Measurements from ENCODE around the gene SRMS.

DNA sequence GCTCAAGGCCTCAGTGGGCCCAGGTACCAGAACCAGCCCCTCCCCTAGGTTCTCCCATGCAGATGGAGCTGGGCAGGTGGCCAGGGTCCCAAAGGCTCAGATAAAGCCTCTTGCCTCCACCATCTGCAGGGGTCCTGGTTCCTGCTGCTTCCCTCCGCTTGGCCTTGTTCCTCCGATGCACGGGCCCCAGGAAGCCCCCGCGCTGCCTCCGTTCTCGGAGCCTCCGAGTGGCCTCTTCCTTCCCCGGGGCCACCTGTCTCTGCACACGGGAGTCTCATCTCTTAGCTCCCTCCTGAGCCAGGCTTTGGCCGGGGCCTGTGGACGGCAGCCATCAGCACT lies 8.5 kb downstream of the SRMS start:
- TF ChIP-seq, protein P1, sequence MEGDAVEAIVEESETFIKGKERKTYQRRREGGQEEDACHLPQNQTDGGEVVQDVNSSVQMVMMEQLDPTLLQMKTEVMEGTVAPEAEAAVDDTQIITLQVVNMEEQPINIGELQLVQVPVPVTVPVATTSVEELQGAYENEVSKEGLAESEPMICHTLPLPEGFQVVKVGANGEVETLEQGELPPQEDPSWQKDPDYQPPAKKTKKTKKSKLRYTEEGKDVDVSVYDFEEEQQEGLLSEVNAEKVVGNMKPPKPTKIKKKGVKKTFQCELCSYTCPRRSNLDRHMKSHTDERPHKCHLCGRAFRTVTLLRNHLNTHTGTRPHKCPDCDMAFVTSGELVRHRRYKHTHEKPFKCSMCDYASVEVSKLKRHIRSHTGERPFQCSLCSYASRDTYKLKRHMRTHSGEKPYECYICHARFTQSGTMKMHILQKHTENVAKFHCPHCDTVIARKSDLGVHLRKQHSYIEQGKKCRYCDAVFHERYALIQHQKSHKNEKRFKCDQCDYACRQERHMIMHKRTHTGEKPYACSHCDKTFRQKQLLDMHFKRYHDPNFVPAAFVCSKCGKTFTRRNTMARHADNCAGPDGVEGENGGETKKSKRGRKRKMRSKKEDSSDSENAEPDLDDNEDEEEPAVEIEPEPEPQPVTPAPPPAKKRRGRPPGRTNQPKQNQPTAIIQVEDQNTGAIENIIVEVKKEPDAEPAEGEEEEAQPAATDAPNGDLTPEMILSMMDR (IDR thresholded peaks at IDR 0.05) = no peak
- no peak for TF ChIP-seq POLR2A (IDR thresholded peaks at IDR 0.05)

Data from testis (tissue), 2 donors.